H1 (cell line): ENCODE measurements around the gene RAB44.

ENCODE experiments used
- BCL11A ChIP-seq, 2 experiments: IDR thresholded peaks; one replicate each; pipeline ENCODE4 v1.6.1; 2011; ENCODE audit warnings: low read depth in 2 of 2, low read length in 2 of 2, mild to moderate bottlenecking in 2 of 2
- CHD1 ChIP-seq: IDR thresholded peaks from 2 replicates; pipeline ENCODE4 v1.6.1; 2012; ENCODE audit warnings: low read depth, low read length, improper control_type of control experiment
- EP300 ChIP-seq, 2 experiments: IDR thresholded peaks; 1 replicate in 1 of 2; 2 replicates in 1 of 2; pipeline ENCODE4 v1.6.1; 2011 to 2012; ENCODE audit warnings: low read depth in 2 of 2, low read length in 2 of 2, mild to moderate bottlenecking in 2 of 2, borderline replicate concordance in 1 of 2, inconsistent platforms in 1 of 2, moderate library complexity in 1 of 2
- JUND ChIP-seq: IDR thresholded peaks from 2 replicates; pipeline ENCODE4 v1.6.1; 2011; ENCODE audit warnings: mild to moderate bottlenecking, improper control_type of control experiment, low read length
- MAFK ChIP-seq: IDR thresholded peaks from 2 replicates; pipeline ENCODE4 v1.6.1; 2012; ENCODE audit warnings: low read depth, mild to moderate bottlenecking, improper control_type of control experiment, low read length
- SRF ChIP-seq: IDR thresholded peaks from 2 replicates; pipeline ENCODE4 v1.6.1; 2011; ENCODE audit warnings: mild to moderate bottlenecking, low read depth, low read length, moderate library complexity
- SUZ12 ChIP-seq: fragments of 200-600 bp; sonication (generic); IDR thresholded peaks from 2 replicates; pipeline ENCODE4 v1.6.1; 2012; ENCODE audit warnings: mild to moderate bottlenecking, inconsistent platforms, low read length, moderate library complexity, mixed read lengths
- TEAD4 ChIP-seq: IDR thresholded peaks from 2 replicates; pipeline ENCODE4 v1.6.1; 2012; ENCODE audit warnings: low read depth, low read length, inconsistent platforms, mixed read lengths
- TF ChIP-seq, protein P1 (sequence below): IDR thresholded peaks from 2 replicates; pipeline ENCODE4 v1.6.1; 2011; ENCODE audit warnings: low read depth, mild to moderate bottlenecking, low read length; ENCODE audit not compliant: insufficient read depth
- TF ChIP-seq, protein P2 (sequence below), 3 experiments: IDR thresholded peaks; 1 replicate in 2 of 3; 2 replicates in 1 of 3; pipeline versions ENCODE4 v1.5.1 to v1.6.1; 2011; ENCODE audit warnings: low read length in 3 of 3, mild to moderate bottlenecking in 3 of 3, inconsistent platforms in 2 of 3, low read depth in 1 of 3, moderate library complexity in 1 of 3; ENCODE audit not compliant: insufficient read depth in 1 of 3; ENCODE audit errors: control extremely low read depth in 1 of 3
- TF ChIP-seq, protein P3 (sequence below): IDR thresholded peaks from 2 replicates; pipeline ENCODE4 v1.6.1; 2011; ENCODE audit warnings: low read length, improper control_type of control experiment

DNA sequence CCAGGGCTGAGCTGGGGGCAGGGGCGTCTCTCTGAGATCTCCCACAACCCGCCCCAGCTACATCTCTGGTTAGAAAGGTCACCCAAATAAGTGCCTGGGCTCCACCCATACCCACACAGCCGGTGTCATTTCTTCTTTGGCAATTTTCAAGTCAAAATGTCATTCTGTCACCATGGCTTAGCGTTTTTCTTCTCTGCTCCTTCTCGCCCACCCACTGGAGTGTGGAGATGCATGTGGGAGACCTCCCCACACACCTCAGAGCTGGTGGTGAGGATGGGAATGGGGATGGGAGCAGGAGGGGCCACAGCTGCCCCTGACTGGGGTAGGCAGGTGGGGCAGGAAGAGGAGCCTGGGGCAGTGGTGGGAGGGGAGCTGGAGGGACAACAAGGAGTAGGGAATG lies 78.5 kb downstream of the RAB44 start:
- no peak for TF ChIP-seq JUND
- TF ChIP-seq, protein P1, sequence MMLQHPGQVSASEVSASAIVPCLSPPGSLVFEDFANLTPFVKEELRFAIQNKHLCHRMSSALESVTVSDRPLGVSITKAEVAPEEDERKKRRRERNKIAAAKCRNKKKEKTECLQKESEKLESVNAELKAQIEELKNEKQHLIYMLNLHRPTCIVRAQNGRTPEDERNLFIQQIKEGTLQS: no peak
- no peak for TF ChIP-seq TEAD4
- no peak for TF ChIP-seq BCL11A (IDR thresholded peaks at IDR 0.05; ENCODE audit: low read depth in 2 of 2, low read length in 2 of 2)
- TF ChIP-seq EP300 (IDR thresholded peaks at IDR 0.05; ENCODE audit: borderline replicate concordance in 1 of 2, low read depth in 2 of 2, low read length in 2 of 2): no peak
- TF ChIP-seq, protein P2, sequence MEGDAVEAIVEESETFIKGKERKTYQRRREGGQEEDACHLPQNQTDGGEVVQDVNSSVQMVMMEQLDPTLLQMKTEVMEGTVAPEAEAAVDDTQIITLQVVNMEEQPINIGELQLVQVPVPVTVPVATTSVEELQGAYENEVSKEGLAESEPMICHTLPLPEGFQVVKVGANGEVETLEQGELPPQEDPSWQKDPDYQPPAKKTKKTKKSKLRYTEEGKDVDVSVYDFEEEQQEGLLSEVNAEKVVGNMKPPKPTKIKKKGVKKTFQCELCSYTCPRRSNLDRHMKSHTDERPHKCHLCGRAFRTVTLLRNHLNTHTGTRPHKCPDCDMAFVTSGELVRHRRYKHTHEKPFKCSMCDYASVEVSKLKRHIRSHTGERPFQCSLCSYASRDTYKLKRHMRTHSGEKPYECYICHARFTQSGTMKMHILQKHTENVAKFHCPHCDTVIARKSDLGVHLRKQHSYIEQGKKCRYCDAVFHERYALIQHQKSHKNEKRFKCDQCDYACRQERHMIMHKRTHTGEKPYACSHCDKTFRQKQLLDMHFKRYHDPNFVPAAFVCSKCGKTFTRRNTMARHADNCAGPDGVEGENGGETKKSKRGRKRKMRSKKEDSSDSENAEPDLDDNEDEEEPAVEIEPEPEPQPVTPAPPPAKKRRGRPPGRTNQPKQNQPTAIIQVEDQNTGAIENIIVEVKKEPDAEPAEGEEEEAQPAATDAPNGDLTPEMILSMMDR (IDR thresholded peaks at IDR 0.05; ENCODE audit: control extremely low read depth in 1 of 3, insufficient read depth in 1 of 3, low read depth in 1 of 3, low read length in 3 of 3): no peak
- TF ChIP-seq, protein P3, sequence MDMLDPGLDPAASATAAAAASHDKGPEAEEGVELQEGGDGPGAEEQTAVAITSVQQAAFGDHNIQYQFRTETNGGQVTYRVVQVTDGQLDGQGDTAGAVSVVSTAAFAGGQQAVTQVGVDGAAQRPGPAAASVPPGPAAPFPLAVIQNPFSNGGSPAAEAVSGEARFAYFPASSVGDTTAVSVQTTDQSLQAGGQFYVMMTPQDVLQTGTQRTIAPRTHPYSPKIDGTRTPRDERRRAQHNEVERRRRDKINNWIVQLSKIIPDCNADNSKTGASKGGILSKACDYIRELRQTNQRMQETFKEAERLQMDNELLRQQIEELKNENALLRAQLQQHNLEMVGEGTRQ: no peak
- TF ChIP-seq SUZ12: no peak
- TF ChIP-seq SRF: no peak
- no peak for TF ChIP-seq CHD1
- TF ChIP-seq MAFK: no peak
